ENCODE measurements around the gene TXNDC5. TPM values are rescaled to one million over a fixed set of nuclear protein-coding genes. Genes with fewer than 3 reads are reported as not detected.

The TXNDC5 gene
- total RNA-seq, 1 donor from 2014 or later = 110 TPM

DNA sequence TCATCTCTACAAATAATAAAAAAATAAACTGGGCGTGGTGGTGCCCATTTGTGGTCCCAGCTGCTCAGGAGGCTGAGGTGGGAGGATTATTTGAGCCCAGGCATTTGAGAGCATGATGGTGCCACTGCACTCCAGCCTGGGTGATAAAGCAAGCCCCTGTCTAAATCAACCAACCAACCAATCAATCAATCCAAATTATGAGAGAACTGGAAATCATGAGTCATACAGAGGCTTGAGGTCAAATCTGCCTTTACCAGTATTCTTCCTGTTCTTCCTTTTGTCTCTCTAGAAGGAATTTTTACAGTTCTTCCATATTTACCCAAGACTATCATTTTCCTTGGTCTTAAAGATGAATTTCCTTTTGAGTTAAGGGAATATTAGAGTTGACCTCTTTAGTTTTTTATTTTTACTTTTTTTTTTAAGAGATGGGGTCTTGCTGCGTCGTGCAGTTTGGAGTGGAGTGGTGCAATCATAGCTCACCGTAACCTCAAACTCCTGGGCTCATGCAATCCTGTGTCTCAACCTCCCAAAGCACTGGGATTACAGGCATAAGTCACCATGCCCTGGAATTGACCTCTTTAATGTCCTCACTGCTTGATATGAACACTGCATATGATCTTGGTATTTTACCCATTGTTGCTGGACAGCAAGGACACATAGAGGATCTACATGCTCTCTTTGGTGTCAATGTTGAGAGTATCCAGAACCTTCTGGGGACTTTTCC lies 44.1 kb upstream of the TXNDC5 start:
- Mint-ChIP-seq H3K27me3 (ENCODE audit: unreplicated experiment) (no peaks in the 10 kb centered on the region), H3K27ac (ENCODE audit: unreplicated experiment) (no peak overlapping the region), H3K4me1 (ENCODE audit: unreplicated experiment) (peaks cover 4% of the 10 kb centered on the region), H3K9me3 (ENCODE audit: unreplicated experiment) (no peaks in the 10 kb centered on the region), H3K4me3 (ENCODE audit: unreplicated experiment) (no peak overlapping the region), H3K36me3 (ENCODE audit: low read depth, unreplicated experiment) (no peaks in the 10 kb centered on the region)
- TF ChIP-seq, protein P1, sequence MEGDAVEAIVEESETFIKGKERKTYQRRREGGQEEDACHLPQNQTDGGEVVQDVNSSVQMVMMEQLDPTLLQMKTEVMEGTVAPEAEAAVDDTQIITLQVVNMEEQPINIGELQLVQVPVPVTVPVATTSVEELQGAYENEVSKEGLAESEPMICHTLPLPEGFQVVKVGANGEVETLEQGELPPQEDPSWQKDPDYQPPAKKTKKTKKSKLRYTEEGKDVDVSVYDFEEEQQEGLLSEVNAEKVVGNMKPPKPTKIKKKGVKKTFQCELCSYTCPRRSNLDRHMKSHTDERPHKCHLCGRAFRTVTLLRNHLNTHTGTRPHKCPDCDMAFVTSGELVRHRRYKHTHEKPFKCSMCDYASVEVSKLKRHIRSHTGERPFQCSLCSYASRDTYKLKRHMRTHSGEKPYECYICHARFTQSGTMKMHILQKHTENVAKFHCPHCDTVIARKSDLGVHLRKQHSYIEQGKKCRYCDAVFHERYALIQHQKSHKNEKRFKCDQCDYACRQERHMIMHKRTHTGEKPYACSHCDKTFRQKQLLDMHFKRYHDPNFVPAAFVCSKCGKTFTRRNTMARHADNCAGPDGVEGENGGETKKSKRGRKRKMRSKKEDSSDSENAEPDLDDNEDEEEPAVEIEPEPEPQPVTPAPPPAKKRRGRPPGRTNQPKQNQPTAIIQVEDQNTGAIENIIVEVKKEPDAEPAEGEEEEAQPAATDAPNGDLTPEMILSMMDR (IDR thresholded peaks at IDR 0.05; ENCODE audit: unreplicated experiment) = no peak
- no peak for DNase-seq (ENCODE audit: low spot score)

DNA sequence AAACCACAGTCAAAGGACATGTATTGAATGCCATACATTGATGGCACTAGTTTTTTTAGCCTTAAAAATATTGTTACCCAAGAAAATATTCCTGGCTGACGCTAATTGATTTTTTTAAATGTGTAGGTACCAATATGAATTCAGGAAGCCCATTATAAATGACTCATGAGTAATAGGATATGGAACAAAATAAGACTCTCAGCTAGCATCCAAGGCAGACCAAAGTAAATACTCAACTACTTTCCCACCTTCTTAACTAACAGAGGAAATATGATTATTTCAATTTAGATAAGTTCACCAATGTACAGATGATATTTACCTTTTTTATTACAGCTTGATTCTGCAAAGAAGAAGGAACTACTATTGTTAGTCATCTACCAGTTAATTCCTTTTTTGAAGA lies 43.2 kb upstream of the TXNDC5 start:
- H3K27me3 Mint-ChIP-seq (ENCODE audit: unreplicated experiment) = no peaks in the 10 kb centered on the region
- DNase-seq (ENCODE audit: low spot score) = no peak
- no peak overlapping the region for H3K4me3 Mint-ChIP-seq (ENCODE audit: unreplicated experiment)

DNA sequence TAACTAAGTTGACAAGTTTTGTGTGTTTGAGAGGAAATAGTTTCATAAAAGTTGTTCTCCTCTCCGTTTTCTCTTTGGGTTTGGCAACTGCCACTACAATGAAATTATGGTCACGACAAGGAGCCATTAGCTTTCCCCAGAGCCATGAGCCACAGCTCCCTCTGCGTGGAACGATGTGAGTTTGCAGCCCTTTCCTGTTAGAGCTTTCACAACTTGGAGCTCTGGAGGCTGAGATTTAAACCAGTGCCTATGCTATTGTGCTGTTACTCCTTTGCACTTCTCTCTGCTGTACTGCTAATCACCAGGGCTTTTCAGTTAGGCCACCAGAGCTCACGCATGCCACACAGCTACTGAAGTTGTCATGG lies 29.3 kb upstream of the TXNDC5 start:
- peaks cover 3% of the 10 kb centered on the region for H3K27me3 Mint-ChIP-seq (ENCODE audit: unreplicated experiment)
- DNase-seq (ENCODE audit: low spot score) = no peak
- H3K36me3 Mint-ChIP-seq (ENCODE audit: low read depth, unreplicated experiment) = no peaks in the 10 kb centered on the region
- H3K9me3 Mint-ChIP-seq (ENCODE audit: unreplicated experiment) = no peaks in the 10 kb centered on the region
- no peak overlapping the region for H3K27ac Mint-ChIP-seq (ENCODE audit: unreplicated experiment)
- peaks cover 11% of the 10 kb centered on the region for H3K4me1 Mint-ChIP-seq (ENCODE audit: unreplicated experiment)
- TF ChIP-seq, protein P1 (IDR thresholded peaks at IDR 0.05; ENCODE audit: unreplicated experiment) = no peak
- H3K4me3 Mint-ChIP-seq (ENCODE audit: unreplicated experiment) = no peak overlapping the region

More for the DNA sequence above, 43.2 kb upstream of the TXNDC5 start:
- no peak overlapping the region for H3K27ac Mint-ChIP-seq (ENCODE audit: unreplicated experiment)
- H3K36me3 Mint-ChIP-seq (ENCODE audit: low read depth, unreplicated experiment) = no peaks in the 10 kb centered on the region
- H3K9me3 Mint-ChIP-seq (ENCODE audit: unreplicated experiment) = peaks cover 7% of the 10 kb centered on the region
- TF ChIP-seq, protein P1 (IDR thresholded peaks at IDR 0.05; ENCODE audit: unreplicated experiment) = no peak
- no peaks in the 10 kb centered on the region for H3K4me1 Mint-ChIP-seq (ENCODE audit: unreplicated experiment)

DNA sequence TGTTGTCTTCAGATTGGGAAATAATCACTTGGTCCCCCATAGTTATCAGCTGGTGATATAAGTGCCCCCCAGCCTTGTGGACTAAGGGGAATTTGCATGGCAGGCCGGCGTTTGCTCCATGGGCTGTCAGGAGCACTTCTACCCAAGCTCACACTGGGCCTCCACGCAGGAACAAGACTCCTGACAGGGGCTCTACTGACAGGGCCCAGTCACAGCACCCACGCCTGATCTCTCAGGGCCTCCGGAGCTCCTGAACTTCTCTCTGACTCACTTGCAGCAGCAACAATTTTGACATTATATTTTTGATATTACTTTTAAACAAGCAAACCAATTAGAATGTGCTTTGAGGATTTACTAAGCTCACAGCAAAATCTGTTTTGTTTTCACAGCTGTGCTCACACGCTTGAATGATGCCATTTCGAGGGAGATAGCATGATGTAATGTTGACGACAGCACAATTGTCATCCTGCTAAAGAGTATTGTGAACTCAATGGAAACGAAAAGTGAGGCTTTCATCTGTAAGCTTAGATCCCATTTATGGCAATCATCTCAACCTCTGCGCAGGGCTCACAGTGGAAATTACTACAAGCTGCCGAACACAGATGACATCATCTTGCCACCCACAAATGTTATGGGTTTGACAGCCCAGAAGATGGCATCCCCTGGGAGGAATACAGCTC lies 28.7 kb upstream of the TXNDC5 start:
- Mint-ChIP-seq H3K36me3 (ENCODE audit: low read depth, unreplicated experiment) (no peaks in the 10 kb centered on the region), H3K4me3 (ENCODE audit: unreplicated experiment) (no peak overlapping the region), H3K4me1 (ENCODE audit: unreplicated experiment) (peaks cover 11% of the 10 kb centered on the region), H3K27me3 (ENCODE audit: unreplicated experiment) (peaks cover 3% of the 10 kb centered on the region), H3K27ac (ENCODE audit: unreplicated experiment) (no peak overlapping the region), H3K9me3 (ENCODE audit: unreplicated experiment) (no peaks in the 10 kb centered on the region)
- no peak for DNase-seq (ENCODE audit: low spot score)
- TF ChIP-seq, protein P1 (IDR thresholded peaks at IDR 0.05; ENCODE audit: unreplicated experiment) = no peak

DNA sequence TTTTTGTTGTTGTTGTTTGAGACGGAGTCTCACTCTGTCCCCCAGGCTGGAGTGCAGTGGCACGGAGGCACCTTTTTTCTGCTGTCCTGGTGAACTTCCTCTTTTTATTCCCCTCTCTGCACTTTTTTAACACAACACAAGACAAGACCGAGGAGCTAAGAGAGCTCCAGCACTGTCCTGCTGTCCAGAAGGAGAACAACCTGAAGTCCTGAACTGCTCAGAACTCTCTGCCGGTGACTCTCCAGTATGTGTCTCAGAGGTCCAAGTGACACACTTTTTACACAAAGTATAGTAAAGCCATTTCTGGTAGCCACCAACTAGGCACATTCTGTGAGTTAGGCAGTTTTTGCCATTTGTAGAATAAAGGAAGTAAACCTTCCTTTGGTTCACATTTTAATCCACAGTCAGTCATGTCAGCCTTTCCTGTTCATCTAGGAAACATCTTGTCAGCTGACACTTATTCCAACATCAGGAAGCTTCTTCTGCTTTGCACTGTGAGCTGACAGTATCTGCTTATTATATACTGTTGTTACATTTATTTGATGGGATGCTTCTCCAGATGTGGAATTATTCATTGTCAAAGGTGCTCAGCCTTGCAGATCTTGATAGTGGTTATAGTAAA lies 28.1 kb upstream of the TXNDC5 start:
- Mint-ChIP-seq H3K27ac (ENCODE audit: unreplicated experiment) (peak overlapping the region; percentile 48), H3K4me1 (ENCODE audit: unreplicated experiment) (peaks cover 11% of the 10 kb centered on the region), H3K9me3 (ENCODE audit: unreplicated experiment) (no peaks in the 10 kb centered on the region), H3K27me3 (ENCODE audit: unreplicated experiment) (peaks cover 2% of the 10 kb centered on the region), H3K36me3 (ENCODE audit: low read depth, unreplicated experiment) (no peaks in the 10 kb centered on the region), H3K4me3 (ENCODE audit: unreplicated experiment) (no peak overlapping the region)
- TF ChIP-seq, protein P1 (IDR thresholded peaks at IDR 0.05; ENCODE audit: unreplicated experiment) = no peak
- DNase-seq (ENCODE audit: low spot score) = no peak

All from endothelial cell (in vitro differentiated cells).